K562 (cell line): ENCODE results near the gene GMDS. TPM values are rescaled to one million over a fixed set of nuclear protein-coding genes. Genes with fewer than 3 reads are reported as not detected.

Source experiments
- ARID3A ChIP-seq: IDR thresholded peaks from 2 replicates; pipeline ENCODE4 v1.6.1; 2012; ENCODE audit warnings: low read depth, low read length, improper control_type of control experiment, borderline replicate concordance
- BRD9 ChIP-seq: fragments of 450-650 bp; IDR thresholded peaks from 2 replicates; pipeline ENCODE4 v1.6.1; 2018; ENCODE audit warnings: low read depth; ENCODE audit not compliant: partially characterized antibody
- PHB ChIP-seq: fragments of 250-450 bp; sonication (Bioruptor Pico); IDR thresholded peaks from 2 replicates; pipeline ENCODE4 v1.5.0; 2021
- ZNF318 ChIP-seq, 2 experiments: fragments of 450-650 bp; IDR thresholded peaks; 2 replicates each; pipeline ENCODE4 v1.6.1; 2016; ENCODE audit warnings: mild to moderate bottlenecking in 2 of 2, borderline replicate concordance in 1 of 2, low read depth in 1 of 2, moderate library complexity in 1 of 2
- polyA plus RNA-seq, 8 experiments: library from polyadenylated mRNA; depleted of rRNA in 4 of 8; stranded (reverse) in 5 of 8; unstranded in 3 of 8; fragments of >200 nt; fragmentation: Nextera tagmentation in 2 of 8; fragmentation: Illumina TruSeq in 1 of 8; extraction: Ambion mirVana in 2 of 8; extraction: Trizol in 1 of 8; gene quantifications; 2 replicates each; pipeline versions ENCODE4 v1.2.1 to v1.2.3, GENCODE V29; 2011 to 2014; ENCODE audit warnings: inconsistent platforms in 1 of 8, missing spikeins in 1 of 8
- total RNA-seq, 7 experiments: library from RNA; depleted of rRNA in 6 of 7; stranded (reverse); fragments of >200 nt in 6 of 7; fragmentation: Illumina TruSeq in 2 of 7; extraction: Trizol in 2 of 7; gene quantifications; 2 replicates each; pipeline versions ENCODE4 v1.2.1 to v1.2.3, GENCODE V29; 2011 to 2021; ENCODE audit warnings: low replicate concordance in 1 of 7

Gene GMDS
- total and polyA plus RNA-seq, 9 of the 15 experiments (the other 6 are each of a cell fraction or from before 2014, with no cell fraction given) = 0.48 to 31.8 (median 13.4) TPM

GRCh38 chr6:1639430-1639829, 606.0 kb downstream of the GMDS start (continued):
- TF ChIP-seq ARID3A (no peak), ZNF318 (IDR thresholded peaks at IDR 0.05; ENCODE audit: borderline replicate concordance in 1 of 2, low read depth in 1 of 2) (no peak), PHB (CRISPR knock-in tag) (no peak), BRD9 (no peak)
